Body of pancreas (tissue), 4 donors: ENCODE measurements around the gene CTAGE9.

Experiments used
- CTCF ChIP-seq, 7 experiments: fragments of 450-650 bp in 4 of 7; fragments of 200-600 bp in 3 of 7; sonication (generic) in 3 of 7; IDR thresholded peaks; one replicate each; pipeline ENCODE4 v1.5.1; 2016 to 2019; ENCODE audit warnings: antibody characterized with exemption in 7 of 7
- POLR2A ChIP-seq, 3 donors: fragments of 450-650 bp; IDR thresholded peaks; one replicate each; pipeline ENCODE4 v1.6.1; 2016; ENCODE audit warnings: antibody characterized with exemption in 3 of 3, mild to moderate bottlenecking in 2 of 3

- no peak for TF ChIP-seq CTCF (IDR thresholded peaks at IDR 0.05)
- TF ChIP-seq POLR2A (IDR thresholded peaks at IDR 0.05) = no peak
These were observed 13.9 kb downstream of the CTAGE9 start for GRCh38 chr6:131696956-131697355.
